NCI-H128 (cell line): ENCODE data around the gene BCL2L13.
A peak's percentile ranks its signal among the peaks of the same experiment; 100 is the strongest.

Experiments
- DNase-seq: peaks from one replicate; lab custom pipeline; 2025; ENCODE audit not compliant: unreplicated experiment; lab: John Stamatoyannopoulos, UW

The BCL2L13 gene

GRCh38 chr22:17726006-17726927 lies 87.7 kb downstream of the BCL2L13 start:
- no peak for DNase-seq

DNA sequence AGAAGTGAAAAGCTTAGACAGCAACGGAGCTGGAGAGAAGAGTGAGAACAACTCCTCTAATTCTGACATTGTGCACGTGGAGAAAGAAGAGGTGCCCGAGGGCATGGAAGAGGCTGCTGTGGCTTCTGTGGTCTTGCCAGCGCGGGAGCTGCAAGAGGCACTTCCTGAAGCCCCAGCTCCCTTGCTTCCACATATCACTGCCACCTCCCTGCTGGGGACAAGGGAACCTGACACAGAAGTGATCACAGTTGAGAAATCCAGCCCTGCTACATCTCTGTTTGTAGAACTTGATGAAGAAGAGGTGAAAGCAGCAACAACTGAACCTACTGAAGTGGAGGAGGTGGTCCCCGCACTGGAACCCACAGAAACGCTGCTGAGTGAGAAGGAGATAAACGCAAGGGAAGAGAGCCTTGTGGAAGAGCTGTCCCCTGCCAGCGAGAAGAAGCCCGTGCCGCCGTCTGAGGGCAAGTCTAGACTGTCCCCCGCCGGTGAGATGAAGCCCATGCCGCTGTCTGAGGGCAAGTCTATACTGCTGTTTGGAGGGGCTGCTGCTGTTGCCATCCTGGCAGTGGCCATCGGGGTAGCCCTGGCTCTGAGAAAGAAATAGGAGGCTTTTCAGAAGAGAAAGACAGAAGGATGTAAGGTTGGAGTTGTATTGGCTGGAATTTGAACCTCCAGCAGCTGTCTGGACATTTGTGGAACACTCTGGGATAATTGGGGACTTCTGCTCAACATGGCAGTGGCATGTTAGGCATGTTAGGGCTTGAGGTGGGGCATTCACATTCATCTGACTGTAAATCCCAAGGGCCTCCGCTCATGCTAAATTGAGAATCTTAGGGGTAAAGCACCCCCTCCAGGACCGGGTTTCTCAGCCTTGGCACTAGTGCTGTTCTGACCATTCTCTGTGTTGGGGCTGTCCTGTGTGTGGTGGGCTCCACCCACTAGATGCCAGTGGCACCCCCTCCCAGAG lies 88.7 kb downstream of the BCL2L13 start:
- DNase-seq = no peak

DNA sequence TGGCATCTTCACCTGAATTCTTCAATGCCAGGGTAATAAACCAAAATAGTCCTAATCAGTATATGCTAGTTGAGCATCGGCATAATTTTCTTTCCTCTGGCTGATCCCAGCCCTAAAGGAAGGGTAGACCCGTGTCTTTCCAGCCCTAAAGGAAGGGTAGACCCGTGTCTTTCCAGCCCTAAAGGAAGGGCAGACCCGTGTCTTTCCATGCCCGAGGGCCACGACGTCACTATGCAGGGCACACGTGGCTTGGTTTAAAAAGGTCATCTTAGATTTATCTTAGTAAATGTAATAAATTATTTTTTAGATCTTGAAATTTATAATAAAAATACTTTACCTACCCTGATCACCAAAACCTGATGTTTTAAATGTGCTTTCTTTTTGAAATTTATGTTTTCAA lies 90.2 kb downstream of the BCL2L13 start:
- DNase-seq = no peak

GRCh38 chr22:17729561-17729960 lies 91.0 kb downstream of the BCL2L13 start:
- DNase-seq = no peak

DNA sequence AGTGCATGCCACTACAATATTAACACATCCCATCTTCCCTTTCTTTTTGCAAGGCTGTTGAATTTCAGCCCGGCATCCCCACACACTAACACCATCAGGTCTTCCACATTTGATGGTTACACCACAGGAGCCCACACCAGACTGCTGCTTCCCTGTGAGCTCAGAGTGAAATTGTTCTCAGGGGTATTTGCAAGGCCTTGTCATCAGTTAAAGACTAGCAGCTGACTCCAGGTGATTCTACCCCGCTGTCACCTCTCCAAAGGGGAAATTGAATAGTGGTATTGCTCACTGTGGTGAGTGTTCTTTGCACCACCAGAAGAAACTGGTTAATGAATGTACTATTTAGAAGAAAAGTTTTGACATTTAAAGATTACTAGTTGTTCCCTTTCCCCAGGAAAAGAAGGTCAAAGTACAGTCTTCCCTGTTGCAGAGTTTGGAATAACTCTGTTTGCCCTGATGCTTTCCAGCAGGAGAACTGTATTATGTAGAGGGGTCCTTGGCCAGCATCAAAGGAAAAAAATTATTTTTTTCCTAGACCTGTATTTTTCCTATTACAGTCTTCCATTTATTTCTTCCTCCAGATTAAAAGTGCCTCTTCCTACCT lies 93.8 kb downstream of the BCL2L13 start:
- no peak for DNase-seq

- no peak for DNase-seq
These were observed 94.9 kb downstream of the BCL2L13 start for GRCh38 chr22:17733466-17733865.

DNA sequence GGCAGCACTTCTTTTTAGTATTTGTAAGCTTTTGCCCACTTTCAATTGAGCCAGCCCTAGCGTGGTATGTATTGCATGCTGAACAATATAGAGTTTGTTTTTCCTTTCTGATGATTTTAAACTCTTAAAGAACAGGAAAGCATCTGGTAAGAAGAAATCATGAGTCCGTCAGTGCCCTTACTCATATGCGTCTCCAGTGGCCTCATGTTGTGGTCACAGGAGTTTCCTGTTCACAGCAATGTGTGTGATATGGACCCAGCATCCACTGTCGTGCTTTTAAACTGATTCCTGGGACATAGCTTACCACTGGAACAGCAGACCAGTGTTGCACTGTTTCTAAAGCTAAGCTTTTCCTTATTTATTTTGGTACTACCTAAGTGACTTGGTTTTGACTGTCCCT lies 95.6 kb downstream of the BCL2L13 start:
- DNase-seq = no peak

GRCh38 chr22:17738386-17739128 lies 100.0 kb downstream of the BCL2L13 start:
- no peak for DNase-seq

DNA sequence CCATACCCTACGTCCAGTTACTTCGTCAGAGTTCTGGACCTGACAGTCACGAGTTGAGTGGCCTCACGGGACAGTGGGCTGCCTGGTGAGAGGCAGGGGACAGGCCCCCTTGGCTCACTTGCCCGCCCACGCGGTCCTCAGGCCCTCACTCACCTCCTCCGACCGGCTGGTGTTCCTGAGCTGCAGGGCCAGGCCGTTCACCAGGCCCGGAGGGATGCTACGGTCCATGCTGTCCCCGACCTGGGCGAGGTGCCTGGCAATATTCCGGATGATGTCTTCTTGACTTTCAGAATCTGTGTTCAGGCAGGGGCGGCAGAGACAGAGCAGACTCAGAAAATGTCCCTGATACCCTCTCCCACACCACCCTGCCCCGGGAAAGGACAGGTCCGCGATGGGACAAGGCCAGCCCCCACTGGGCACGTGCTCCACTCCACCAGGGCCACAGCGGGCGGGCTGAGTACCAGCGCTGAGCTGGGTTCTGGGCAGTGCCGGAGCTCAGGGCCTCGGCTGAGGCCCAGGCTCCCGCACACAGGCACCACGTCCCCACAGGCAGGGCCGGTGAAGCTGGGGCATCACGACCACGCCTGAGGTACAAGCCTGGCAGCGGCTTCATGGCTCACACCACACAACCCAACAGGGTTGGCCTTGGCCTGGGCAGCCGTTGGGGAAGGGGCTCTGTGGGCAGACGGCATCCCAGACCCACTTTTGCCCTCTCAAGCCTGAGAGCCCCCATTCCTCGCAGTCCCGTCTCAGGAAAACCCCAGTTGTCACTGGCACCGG lies 100.8 kb downstream of the BCL2L13 start:
- no peak for DNase-seq

- DNase-seq = no peak
These were observed 103.4 kb downstream of the BCL2L13 start for GRCh38 chr22:17741866-17742526.

DNA sequence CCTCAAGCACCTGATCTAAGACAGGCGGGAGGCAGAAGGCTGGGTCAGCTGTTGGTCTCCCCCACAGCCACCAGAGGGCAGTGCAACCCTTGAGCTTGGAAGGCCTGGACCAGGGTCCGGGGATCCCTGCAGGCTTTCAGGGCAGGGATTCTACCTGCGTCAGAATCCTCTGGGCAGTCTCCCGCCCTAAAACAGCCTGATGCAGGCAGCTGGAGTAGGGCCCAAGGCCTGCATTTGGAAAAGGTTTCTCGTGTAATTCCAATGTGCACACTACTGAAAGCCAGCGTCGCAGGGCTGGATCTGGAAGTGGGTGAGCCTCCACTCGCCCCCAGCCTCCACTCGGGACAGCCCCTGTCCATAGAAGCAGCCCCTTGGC lies 104.0 kb downstream of the BCL2L13 start:
- DNase-seq = peak; percentile 30

DNA sequence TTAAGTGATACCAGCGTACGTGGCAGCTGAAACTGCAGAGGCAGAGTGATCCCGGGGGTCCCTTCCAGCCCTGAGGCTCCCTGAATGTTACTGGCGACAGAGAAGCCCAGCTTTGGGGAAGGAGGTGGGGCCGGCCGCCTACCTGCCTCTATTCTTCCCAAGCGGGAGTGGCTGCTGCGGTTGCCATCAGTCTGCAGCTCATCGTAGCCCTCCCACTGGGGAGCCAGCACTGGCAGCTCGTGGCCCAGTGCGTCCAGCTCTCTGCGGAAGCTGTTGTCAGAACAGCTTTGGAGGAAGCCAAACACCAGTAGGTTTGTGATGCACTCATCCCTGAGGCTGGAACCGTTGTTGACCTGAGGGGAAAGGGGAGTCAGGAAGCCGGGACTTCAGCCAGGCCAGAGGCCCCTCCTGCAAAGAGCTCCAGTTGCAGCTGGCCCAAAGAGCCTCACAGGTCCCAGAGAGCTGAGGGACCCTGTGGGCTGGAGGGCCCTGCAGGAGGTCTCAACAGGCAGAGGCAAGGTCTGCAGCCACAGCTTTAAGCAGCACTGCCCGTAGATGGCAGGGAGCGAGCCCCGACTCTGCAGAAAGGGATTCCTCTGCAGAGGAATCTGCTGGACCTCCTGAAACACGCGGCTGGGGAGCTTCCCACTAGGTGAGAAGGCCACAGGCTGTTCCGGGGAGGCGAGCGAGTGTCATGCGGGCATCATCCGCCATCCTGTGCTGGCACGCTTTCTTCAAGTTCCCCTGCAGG lies 105.3 kb downstream of the BCL2L13 start:
- DNase-seq = no peak

DNA sequence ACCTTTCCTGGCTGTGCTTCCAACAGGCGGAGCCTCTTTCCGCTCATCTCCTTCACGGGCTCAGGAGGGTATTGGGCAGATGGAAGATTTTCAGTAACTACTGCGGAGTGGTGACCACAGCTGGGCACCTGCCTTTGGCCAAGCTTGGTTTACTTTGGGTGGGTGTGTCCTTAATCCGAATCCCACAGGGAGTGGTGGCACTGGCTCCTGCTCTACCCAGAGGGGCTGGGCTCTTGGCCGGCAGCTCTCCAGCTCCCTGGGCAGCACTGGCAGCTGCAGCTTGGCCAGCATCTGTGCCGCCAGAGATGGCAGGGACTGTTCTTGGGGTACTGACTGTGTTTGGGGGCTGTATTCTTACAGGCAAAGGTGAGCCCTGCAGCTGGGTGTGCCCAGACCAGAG lies 105.9 kb downstream of the BCL2L13 start:
- no peak for DNase-seq

DNA sequence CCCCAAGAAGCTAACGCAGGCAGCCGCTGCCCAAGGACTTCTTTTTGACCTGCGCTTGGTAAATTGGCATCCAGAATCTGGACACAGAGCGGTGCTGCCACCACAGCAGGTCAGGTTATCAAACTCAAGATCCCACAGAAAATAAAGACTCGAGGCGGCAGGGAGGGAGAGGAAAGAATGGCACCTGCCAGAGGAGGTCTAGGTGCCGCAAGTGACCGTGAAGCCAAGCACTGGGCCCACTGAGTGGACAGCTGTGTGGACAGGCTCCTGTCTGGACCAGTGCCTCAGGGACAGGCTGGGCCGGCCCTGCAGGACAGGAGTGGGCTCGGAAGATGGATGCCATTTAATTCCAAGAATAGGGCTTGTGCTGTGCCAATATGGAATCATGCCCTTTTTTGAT lies 108.4 kb downstream of the BCL2L13 start:
- no peak for DNase-seq

GRCh38 chr22:17748555-17749353 lies 110.2 kb downstream of the BCL2L13 start:
- DNase-seq = no peak

DNA sequence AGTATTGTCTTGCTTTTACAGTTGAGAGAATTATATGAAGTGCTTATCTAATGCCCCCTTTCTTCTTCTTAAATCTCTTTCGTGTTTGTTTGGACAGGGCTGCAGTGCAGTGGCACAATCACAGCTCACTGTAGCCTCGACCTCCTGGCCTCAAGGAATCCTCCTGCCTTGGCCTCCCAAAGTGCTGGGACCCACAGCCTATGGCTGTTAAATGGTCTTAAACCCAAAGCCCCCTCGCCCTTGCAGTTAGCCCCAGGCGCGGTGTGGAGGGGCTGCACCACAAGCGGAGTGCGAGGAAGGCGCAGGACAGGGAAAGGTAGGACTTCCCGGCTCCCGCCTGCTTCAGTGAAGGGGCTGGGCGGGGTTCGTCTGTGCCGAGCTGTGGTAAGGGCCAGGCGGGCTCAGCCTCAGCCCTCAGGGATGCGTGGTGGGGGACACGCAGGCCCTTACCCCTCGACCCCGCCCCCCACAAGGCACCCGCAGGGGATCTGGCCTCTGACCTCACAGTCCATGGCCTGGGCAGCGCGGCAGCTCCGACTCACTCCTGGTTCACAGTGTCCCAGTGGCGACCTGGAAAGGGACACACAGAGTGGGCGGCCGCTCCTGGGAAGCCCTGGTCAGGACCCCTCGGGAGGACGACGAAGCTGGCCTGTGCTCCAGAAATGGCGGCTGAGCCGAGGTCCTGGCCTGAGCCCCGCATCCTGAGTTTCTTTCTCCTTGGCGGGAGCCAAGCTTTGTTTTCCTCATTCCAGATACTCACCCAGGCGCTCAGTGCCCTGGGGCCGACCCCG lies 111.2 kb downstream of the BCL2L13 start:
- DNase-seq = no peak

DNA sequence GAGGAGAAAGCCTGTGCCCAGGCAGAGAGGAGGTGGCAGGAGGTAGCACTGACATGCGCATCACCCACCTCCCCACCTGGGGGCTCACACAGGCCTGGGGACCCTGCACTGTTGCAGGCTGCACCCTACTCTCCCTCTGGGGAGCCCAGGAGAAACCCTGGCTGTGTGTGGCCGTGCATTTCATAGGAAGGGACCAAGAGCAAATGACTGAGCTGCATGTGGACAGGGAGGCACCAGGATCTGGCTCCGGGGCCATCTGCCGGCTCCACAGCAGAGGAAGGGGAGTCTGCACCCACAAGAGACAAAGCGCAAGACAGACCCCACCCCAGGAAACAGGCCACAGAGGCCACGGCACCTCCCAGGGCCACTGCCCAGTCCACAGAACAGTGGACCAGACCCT lies 113.0 kb downstream of the BCL2L13 start:
- DNase-seq = no peak
